HG02938 (cell line): ENCODE data around the gene HPS1.

ENCODE experiments used
- ATAC-seq: cut with Tn5 transposase; IDR thresholded peaks from one replicate; pipeline ENCODE4 v1.9.1; 2021; ENCODE audit warnings: mild to moderate bottlenecking, moderate library complexity; ENCODE audit not compliant: unreplicated experiment

The HPS1 gene

DNA sequence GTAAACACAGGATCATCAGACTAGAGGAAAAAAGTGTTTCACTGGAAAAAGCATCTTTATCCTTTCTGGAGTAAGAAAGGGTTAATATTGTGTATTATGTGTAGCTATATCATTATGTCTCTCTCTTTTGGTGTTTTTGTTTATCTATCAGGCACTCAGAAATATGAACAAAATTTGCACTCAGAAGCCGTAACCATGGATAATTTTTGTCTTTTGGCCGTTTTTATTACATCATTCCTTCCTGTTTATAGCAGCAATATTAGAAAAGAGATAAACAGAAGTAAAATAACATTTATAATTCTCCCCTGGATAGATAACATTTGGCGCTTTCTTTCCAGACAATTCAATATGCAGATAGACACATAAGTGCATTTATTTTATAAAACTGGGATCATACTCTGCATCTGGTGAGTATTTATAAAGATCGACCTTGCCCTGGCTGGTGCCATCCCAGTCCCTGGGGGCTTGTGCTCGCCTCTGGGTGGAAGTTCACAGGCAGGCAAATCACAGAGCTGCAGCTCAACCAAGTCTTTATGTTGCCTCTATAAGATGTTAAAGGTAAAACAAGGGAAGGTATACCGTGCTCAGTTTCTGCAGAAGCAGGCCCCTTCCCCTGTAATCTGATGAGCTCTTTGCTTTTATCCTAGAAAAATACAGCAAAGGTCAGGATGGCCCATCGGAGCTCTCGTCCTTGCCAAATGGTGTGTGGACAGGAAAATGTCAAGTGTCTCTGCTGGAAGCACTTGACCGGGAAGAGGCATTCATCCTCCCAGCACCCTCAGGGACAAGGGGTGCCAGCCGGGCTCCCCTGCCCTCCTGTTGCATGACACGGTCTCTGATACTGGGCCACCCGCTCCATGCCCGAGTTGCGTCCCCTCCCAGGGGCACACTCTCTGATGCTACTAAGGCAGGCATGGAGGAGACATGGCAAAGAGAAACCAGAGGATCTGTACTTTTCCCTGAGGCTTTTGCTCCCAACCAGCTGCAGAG lies 75.6 kb downstream of the HPS1 start:
- ATAC-seq: no peak

DNA sequence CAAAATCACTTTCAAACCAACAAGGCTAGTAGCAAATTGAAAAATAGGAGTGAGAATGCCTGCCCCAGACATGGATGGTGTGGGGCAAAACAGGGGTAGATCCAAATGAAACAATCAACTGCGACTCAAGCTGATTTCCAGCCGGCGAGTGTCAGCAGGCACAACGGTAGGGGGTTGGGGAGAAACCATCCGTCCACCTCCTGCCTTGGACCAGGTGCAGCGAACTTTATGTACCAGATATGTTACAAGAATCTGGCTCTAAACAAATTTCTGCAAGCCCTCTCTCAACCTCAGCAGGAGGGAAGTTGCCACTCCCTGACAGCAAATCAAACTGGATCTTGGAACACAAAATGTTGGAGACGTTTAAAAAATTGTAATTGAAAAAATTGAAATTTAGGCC lies 76.9 kb downstream of the HPS1 start:
- ATAC-seq: no peak

DNA sequence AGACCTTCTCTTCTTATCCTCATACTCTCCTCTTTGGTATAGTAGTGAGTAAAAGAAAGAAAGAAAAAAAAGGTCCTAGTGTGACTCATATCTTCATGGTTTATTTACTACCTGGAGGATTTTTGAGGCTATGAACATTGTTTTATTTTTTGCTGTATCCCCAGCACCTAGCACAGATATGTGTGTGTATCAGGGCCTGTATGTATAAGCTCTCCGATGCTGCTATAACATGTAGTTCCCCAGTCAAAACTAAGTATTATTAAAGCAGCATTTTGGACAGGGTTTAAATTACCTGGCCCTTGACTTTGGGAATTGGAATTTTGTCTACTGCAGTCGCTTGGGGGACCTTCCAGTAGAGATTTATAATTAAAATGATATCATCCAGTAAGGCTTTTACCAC lies 78.1 kb downstream of the HPS1 start:
- ATAC-seq: no peak

DNA sequence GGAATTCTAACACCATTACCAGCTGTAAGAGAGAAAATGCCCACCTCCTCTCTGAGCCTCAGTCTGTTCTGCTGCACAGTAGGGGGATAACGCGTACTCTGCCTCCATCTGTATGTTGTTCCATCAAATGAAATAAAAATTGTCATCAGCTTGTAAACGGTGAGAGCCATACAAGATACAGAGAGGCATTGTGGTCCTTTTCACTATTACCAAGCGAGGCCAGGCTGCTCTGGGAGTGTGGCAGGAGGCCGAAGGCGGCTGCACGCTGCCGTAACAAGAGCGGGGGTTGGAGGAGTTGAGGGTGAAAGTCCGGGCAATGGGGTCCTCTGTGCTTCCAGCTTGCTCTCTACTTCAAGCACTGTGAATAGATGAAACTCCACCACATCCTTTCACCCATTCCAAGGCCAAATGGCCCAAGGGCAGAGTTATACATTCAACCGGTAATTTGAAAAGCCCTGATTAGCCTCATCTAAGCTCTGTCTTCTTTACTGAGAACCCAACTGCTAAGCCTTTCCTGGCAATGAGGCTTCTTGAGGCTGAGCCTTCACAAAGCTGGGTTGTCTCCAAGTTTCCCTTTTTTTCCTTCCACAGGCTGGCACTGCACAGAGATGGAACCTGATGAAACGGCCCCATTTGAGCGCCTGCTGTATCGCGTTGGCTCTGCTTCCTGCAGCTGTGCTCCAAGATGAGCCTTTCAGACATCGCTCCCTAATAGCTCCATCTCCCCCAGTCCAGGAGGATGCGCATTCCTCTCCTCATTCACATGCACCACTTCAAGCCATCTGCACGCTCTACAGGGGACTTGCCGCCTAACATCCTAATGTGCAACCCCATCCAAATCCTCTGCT lies 78.9 kb downstream of the HPS1 start:
- no peak for ATAC-seq
